Measurements from ENCODE around the gene SLC30A7.
"Not testable (repeated sequence)": the region's sequence is repeated elsewhere in the genome, so short reads cannot be mapped to it uniquely, and the experiment has no call there.

SLC30A7 gene

GRCh38 chr1:100875228-100875627, 20.7 kb upstream of the SLC30A7 start:
- TF ChIP-seq, protein P1, sequence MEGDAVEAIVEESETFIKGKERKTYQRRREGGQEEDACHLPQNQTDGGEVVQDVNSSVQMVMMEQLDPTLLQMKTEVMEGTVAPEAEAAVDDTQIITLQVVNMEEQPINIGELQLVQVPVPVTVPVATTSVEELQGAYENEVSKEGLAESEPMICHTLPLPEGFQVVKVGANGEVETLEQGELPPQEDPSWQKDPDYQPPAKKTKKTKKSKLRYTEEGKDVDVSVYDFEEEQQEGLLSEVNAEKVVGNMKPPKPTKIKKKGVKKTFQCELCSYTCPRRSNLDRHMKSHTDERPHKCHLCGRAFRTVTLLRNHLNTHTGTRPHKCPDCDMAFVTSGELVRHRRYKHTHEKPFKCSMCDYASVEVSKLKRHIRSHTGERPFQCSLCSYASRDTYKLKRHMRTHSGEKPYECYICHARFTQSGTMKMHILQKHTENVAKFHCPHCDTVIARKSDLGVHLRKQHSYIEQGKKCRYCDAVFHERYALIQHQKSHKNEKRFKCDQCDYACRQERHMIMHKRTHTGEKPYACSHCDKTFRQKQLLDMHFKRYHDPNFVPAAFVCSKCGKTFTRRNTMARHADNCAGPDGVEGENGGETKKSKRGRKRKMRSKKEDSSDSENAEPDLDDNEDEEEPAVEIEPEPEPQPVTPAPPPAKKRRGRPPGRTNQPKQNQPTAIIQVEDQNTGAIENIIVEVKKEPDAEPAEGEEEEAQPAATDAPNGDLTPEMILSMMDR (IDR thresholded peaks at IDR 0.05; ENCODE audit: low read depth, low read length, missing control alignments), result no peak
- no peak overlapping the region for H3K4me3 ChIP-seq (replicated peaks; ENCODE audit: low read depth, low read length)
- no peak for DNase-seq (ENCODE audit: extremely low read depth, low read depth)

GRCh38 chr1:100876291-100876690, 19.6 kb upstream of the SLC30A7 start:
- TF ChIP-seq, protein P1 (IDR thresholded peaks at IDR 0.05; ENCODE audit: low read depth, low read length, missing control alignments), result no peak
- no peak for DNase-seq (ENCODE audit: extremely low read depth, low read depth)
- H3K4me3 ChIP-seq (replicated peaks; ENCODE audit: low read depth, low read length), result no peak overlapping the region

- DNase-seq (ENCODE audit: extremely low read depth, low read depth), result no peak
- TF ChIP-seq, protein P1 (IDR thresholded peaks at IDR 0.05; ENCODE audit: low read depth, low read length, missing control alignments), result no peak
- no peak overlapping the region for H3K4me3 ChIP-seq (replicated peaks; ENCODE audit: low read depth, low read length)
Measured at GRCh38 chr1:100879422-100879821, 16.5 kb upstream of the SLC30A7 start.

GRCh38 chr1:100881687-100882086, 14.2 kb upstream of the SLC30A7 start:
- H3K4me3 ChIP-seq (replicated peaks; ENCODE audit: low read depth, low read length), result no peak overlapping the region
- TF ChIP-seq, protein P1 (IDR thresholded peaks at IDR 0.05; ENCODE audit: low read depth, low read length, missing control alignments), result no peak
- no peak for DNase-seq (ENCODE audit: extremely low read depth, low read depth)

DNA sequence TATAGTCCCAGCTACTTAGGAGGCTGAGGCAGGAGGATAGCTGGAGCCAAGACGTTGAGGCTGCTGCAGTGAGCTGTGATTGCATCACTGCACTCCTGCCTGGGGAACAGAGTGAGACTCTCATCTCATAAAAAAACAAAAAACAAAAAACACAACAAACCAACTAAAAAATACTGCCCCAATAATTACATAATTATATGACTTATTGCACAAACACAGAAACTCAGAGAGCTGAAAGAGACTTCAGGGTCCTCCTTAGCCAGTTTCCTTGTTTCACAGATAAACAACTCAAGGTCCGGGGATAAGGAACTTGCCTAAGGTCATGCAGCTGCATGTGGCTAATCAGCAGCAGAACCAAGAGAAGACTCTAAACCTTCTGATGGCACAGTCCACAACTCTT, 13.2 kb upstream of the SLC30A7 start:
- TF ChIP-seq, protein P1 (IDR thresholded peaks at IDR 0.05; ENCODE audit: low read depth, low read length, missing control alignments), result no peak
- no peak overlapping the region for H3K4me3 ChIP-seq (replicated peaks; ENCODE audit: low read depth, low read length)
- DNase-seq (ENCODE audit: extremely low read depth, low read depth), result no peak

GRCh38 chr1:100883963-100884362, 11.9 kb upstream of the SLC30A7 start:
- no peak overlapping the region for H3K4me3 ChIP-seq (replicated peaks; ENCODE audit: low read depth, low read length)
- TF ChIP-seq, protein P1 (IDR thresholded peaks at IDR 0.05; ENCODE audit: low read depth, low read length, missing control alignments), result no peak
- no peak for DNase-seq (ENCODE audit: extremely low read depth, low read depth)

- not testable (repeated sequence) for DNase-seq (ENCODE audit: extremely low read depth, low read depth); H3K4me3 ChIP-seq (replicated peaks; ENCODE audit: low read depth, low read length)
Measured at GRCh38 chr1:100889007-100889406, 6.9 kb upstream of the SLC30A7 start.

DNA sequence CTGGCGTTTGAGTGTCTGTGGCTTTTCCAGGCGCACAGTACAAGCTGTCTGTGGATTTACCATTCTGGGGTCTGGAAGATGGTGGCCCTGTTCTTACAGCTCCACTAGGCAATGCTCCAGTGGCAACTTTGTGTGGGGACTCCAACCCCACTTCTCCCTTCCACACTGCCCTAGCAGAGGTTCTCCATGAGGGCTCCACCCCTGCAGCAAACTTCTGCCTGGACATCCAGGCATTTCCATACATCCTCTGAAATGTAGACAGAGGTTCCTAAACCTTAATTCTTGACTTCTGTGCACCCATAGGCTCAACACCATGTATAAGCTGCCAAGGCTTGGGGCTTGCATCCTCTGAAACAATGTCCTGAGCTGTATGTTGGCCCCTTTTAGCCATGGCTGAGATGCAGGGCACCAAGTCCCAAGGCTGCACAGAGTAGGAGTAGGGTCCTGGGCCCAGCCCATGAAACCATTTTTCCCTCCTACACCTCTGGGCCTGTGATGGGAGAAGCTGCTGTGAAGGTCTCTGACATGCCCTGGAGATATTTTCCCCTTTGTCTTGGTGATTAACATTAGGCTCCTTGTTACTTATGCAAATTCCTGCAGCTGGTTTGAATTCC, 5.9 kb upstream of the SLC30A7 start:
- H3K4me3 ChIP-seq (replicated peaks; ENCODE audit: low read depth, low read length); DNase-seq (ENCODE audit: extremely low read depth, low read depth): not testable (repeated sequence)
